HG03457 (cell line): ENCODE measurements around the gene MMP3.

Experiments used
- ATAC-seq: cut with Tn5 transposase; IDR thresholded peaks from one replicate; pipeline ENCODE4 v1.9.1; 2021; ENCODE audit warnings: moderate number of reproducible peaks; ENCODE audit not compliant: unreplicated experiment

The MMP3 gene

GRCh38 chr11:102792604-102793003 lies 50.8 kb downstream of the MMP3 start:
- no peak for ATAC-seq

GRCh38 chr11:102791271-102792036 lies 52.0 kb downstream of the MMP3 start:
- no peak for ATAC-seq

GRCh38 chr11:102788334-102788995 lies 54.9 kb downstream of the MMP3 start:
- ATAC-seq, result no peak
